A673 (cell line): ENCODE data around the gene EPHB3. TPM values are rescaled to one million over a fixed set of nuclear protein-coding genes. Genes with fewer than 3 reads are reported as not detected.

Source experiments
- BruUV-seq: library from RNA; stranded (reverse); fragments of 400-500 nt; replicated peaks from 2 replicates; lab custom pipeline; 2021; lab: Mats Ljungman, UMichigan
- CTCF ChIA-PET: fragments of 300-600 bp; sonication (Branson Sonifier 250); formaldehyde crosslinking; loops from one replicate; lab custom pipeline; 2022; ENCODE audit warnings: antibody characterized with exemption; lab: Charles Lee
- POLR2A ChIA-PET: fragments of 300-600 bp; sonication (Branson Sonifier 250); formaldehyde crosslinking; loops from one replicate; lab custom pipeline; 2022; ENCODE audit warnings: antibody characterized with exemption; ENCODE audit not compliant: low non-redundant PET; lab: Charles Lee
- DNase-seq: peaks from one replicate; pipeline ENCODE4 v3.0.0-alpha.2; 2015; ENCODE audit warnings: low spot score
- H3K27ac ChIP-seq: fragments of 200-600 bp; sonication (generic); 2 replicates; pipeline ENCODE4 v1.5.1; 2016; ENCODE audit warnings: mixed run types, low read depth, mild to moderate bottlenecking, mixed read lengths, antibody characterized with exemption, low read length; ENCODE audit not compliant: poor library complexity, severe bottlenecking
- H3K27me3 ChIP-seq: fragments of 200-600 bp; sonication (generic); replicated peaks from 2 replicates; pipeline ENCODE4 v1.6.1; 2017; ENCODE audit warnings: mixed run types, low read depth, mild to moderate bottlenecking, mixed read lengths, antibody characterized with exemption, low read length; ENCODE audit not compliant: insufficient read depth, poor library complexity
- H3K36me3 ChIP-seq: fragments of 200-600 bp; sonication (generic); 2 replicates; pipeline ENCODE4 v1.6.1; 2016; ENCODE audit warnings: mixed run types, mild to moderate bottlenecking, mixed read lengths, antibody characterized with exemption, low read length; ENCODE audit not compliant: insufficient read depth, poor library complexity, severe bottlenecking
- H3K4me1 ChIP-seq: fragments of 200-600 bp; sonication (generic); 2 replicates; pipeline ENCODE4 v1.6.1; 2017; ENCODE audit warnings: mixed run types, mild to moderate bottlenecking, mixed read lengths, antibody characterized with exemption, low read length; ENCODE audit not compliant: insufficient read depth, poor library complexity, severe bottlenecking
- H3K4me3 ChIP-seq: fragments of 200-600 bp; sonication (generic); 2 replicates; pipeline ENCODE4 v1.5.1; 2016; ENCODE audit warnings: low read depth, mixed run types, mild to moderate bottlenecking, mixed read lengths, low read length; ENCODE audit not compliant: poor library complexity, severe bottlenecking
- H3K9me3 ChIP-seq: fragments of 200-600 bp; sonication (generic); 2 replicates; pipeline ENCODE4 v1.6.1; 2016; ENCODE audit warnings: mixed run types, low read depth, mild to moderate bottlenecking, mixed read lengths, antibody characterized with exemption, low read length; ENCODE audit not compliant: poor library complexity, severe bottlenecking
- CTCF ChIP-seq: fragments of 300-800, 200-600 bp; sonication (generic); conservative IDR thresholded peaks from 2 replicates; pipeline ENCODE4 v1.5.1; 2017; ENCODE audit warnings: low read depth, mild to moderate bottlenecking, antibody characterized with exemption, low read length, moderate library complexity, mixed read lengths
- EZH2 ChIP-seq: fragments of 200-600 bp; sonication (generic); IDR thresholded peaks from 2 replicates; pipeline ENCODE4 v1.6.1; 2017; ENCODE audit warnings: borderline replicate concordance, low read depth, mild to moderate bottlenecking, mixed read lengths, antibody characterized with exemption, low read length; ENCODE audit not compliant: poor library complexity, severe bottlenecking
- intact Hi-C: fragments of 100-400 bp; cut with micrococcal nuclease; formaldehyde crosslinking; loops from one replicate; pipeline ENCODE4 v1.10.0; 2022; ENCODE audit not compliant: unreplicated experiment
- total RNA-seq: library from RNA; stranded (reverse); gene quantifications from 2 replicates; pipeline ENCODE4 v1.2.3, GENCODE V29; 2021

Gene EPHB3
- total RNA-seq, 1 experiment from 2014 or later: 15.6 TPM

- TF ChIP-seq CTCF (no peak), EZH2 (no peak)
- Histone ChIP-seq H3K27ac (no peak overlapping the region), H3K9me3 (no peaks in the 10 kb centered on the region), H3K27me3 (peaks cover 44% of the 10 kb centered on the region), H3K4me3 (no peak overlapping the region), H3K4me1 (peaks cover 3% of the 10 kb centered on the region), H3K36me3 (no peaks in the 10 kb centered on the region)
- intact Hi-C loops: no loop called here
- ChIA-PET CTCF (no interaction called here), POLR2A (no interaction called here)
- no TSS peak for BruUV-seq
- DNase-seq: no peak
Observed at GRCh38 chr3:184600685-184601377, 39.2 kb downstream of the EPHB3 start.

- Histone ChIP-seq H3K27ac (no peak overlapping the region), H3K9me3 (no peaks in the 10 kb centered on the region), H3K36me3 (no peaks in the 10 kb centered on the region), H3K4me3 (no peak overlapping the region), H3K27me3 (peaks cover 44% of the 10 kb centered on the region), H3K4me1 (peaks cover 3% of the 10 kb centered on the region)
- DNase-seq: no peak
- intact Hi-C loops: no loop called here
- ChIA-PET CTCF (no interaction called here), POLR2A (no interaction called here)
- no TSS peak for BruUV-seq
- no peak for TF ChIP-seq EZH2
- TF ChIP-seq CTCF: no peak
Observed at GRCh38 chr3:184601576-184602371, 40.2 kb downstream of the EPHB3 start.

- no TSS peak for BruUV-seq
- TF ChIP-seq CTCF: no peak
- peak; percentile 24 for TF ChIP-seq EZH2
- CTCF ChIA-PET: no interaction called here
- H3K4me3 ChIP-seq: no peak overlapping the region
- POLR2A ChIA-PET: interaction anchor here (0.5 kb wide), 1 partner anchor 1521 kb away, joined by 7 read pairs; no protein-coding TSS in a partner anchor
- H3K9me3 ChIP-seq: no peaks in the 10 kb centered on the region
- no peaks in the 10 kb centered on the region for H3K36me3 ChIP-seq
- intact Hi-C loops: no loop called here
- no peak for DNase-seq
- H3K27me3 ChIP-seq: peaks cover 44% of the 10 kb centered on the region
- H3K4me1 ChIP-seq: peaks cover 3% of the 10 kb centered on the region
- H3K27ac ChIP-seq: no peak overlapping the region
Observed at GRCh38 chr3:184602372-184603150, 41.0 kb downstream of the EPHB3 start.
